ENCODE results near the gene SCN4A.
A peak's percentile ranks its signal among the peaks of the same experiment; 100 is the strongest.
"Not testable (repeated sequence)": the region's sequence is repeated elsewhere in the genome, so short reads cannot be mapped to it uniquely, and the experiment has no call there.

Gene SCN4A

DNA sequence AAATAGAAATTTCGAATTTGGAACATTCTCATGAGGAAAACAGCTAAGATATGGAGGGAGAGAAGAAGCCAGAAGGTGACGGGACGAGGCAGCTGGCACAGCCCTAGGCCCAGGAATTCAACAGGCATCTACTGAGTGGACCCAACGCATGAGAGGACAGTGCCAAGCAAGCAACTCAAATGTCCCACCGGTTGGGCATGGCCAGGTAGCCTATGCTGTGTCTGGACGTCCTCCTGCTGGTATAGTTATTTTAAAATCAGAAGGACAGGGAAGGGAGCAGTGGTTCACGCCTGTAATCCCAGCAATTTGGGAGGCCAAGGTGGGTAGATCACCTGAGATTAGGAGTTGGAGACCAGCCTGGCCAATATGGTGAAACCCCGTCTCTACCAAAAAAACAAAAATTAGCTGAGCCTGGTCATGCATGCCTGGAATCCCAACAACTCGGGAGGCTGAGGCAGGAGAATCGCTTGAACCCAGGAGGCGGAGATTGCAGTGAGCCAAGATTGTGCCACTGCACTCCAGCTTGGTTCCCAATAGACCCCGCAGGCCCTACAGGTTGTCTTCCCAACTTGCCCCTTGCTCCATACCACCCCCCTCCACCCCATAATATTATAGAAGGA, 56.0 kb downstream of the SCN4A start:
- DNase-seq (ENCODE audit: low spot score) = no peak

DNA sequence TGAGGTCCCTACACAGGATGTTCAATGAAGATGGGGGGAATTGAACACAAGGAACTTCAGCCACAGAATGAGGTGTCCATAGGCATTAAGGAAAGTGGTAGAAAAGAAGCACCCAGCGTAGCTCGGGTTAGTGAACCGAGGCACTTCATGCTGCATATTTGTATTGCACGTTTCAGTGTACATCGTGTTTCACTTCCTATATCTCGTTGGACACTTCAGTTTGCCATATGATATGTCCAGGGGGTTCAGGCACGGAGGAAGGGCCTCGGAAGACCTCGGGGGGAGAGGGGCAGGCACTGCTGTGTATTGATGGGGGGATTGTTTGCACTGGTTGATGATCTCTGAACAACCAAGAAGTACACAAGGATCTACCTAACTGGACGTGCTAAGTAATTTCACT, 57.0 kb downstream of the SCN4A start:
- DNase-seq (ENCODE audit: low spot score) = not testable (repeated sequence)

DNA sequence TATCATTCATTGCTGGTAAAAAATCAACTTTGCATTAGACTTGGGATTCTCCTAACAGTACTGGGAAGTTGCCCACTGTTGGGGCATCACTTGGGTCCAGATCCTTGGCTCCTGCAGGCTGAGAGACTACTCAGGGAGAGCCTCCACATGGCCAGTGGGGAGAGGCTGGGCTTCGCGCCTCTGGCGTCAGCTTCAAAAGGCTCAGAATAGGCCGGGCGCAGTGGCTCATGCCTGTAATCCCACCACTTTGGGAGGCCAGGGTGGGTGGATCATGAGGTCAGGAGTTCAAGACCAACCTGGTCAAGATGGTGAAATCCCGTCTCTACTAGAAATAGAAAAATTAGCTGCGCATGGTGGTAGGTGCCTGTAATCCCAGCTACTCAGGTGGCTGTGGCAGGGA, 58.2 kb downstream of the SCN4A start:
- DNase-seq (ENCODE audit: low spot score) = no peak

DNA sequence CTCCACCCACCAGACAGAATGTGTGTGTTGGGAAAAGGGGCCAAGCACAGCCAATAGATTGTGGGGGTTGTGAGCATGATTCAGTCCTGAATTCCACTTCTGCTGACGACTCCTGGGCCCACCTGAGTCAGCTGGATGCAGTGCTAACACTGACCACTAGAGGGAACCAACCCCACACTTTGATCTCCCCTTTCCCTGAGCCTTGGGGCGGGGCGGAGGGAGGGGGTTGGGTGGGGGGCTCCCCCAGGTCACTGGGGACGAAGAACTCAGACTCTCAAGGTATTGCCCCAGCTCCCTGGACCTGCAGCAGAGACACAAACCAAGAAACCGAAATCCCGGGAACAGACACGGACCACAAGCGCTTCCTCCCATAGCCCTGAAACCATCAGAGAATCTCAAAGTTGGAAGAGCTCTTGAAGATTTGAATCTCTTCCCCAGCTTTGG, 61.0 kb downstream of the SCN4A start:
- DNase-seq (ENCODE audit: low spot score) = peak; percentile 56

DNA sequence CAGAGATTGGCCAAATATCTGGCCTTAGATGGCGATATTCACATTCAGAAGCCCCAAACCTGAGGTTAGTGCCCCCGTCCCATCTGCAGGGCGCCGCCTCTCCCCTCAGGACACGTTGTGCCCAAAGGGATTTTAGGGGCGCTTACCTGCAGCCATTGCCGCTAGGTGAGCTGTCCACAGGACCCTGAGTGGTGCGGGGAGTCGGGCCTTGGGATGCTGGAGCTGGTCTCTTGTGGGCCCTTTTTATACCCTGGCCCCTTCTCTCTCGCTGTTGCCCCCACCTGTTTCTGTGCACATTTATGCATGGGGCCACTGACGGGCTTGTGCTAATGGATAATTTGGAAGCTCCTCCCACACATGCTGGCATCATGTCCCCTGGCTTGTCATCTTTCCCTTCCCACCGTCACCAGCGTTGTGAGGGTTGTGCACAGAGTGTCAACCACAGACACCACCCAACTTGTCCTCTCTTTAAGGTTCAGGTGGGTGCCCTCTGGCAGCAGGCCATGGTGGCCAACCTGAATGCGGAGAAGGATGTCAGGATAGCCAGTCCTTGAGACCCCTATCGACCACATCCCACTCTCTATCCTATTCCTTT, 61.6 kb downstream of the SCN4A start, which contains the start of gene CSHL1:
Gene CSHL1 (minus strand): TSS at position 218 of the 595 bp plus-strand sequence. CDS start 62 bp downstream, at position 156.
- DNase-seq (ENCODE audit: low spot score) = no peak

DNA sequence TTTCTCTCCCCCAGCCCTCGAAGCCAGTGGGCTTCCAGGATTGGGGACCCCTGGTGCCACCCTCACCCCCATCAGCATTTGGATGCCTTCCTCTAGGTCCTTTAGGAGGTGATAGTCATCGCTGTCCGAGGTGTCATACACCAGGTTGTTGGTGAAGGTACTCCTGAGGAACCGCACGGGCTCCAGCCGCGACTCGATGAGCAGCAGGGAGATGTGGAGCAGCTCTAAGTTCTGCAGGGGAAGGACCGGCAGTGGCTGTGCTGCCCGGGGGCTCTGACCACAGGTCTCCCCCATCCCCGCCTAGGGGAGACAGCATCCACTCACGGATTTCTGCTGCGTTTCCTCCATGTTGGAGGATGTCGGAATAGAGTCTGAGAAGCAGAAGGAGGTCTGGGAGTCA, 62.6 kb downstream of the SCN4A start:
- no peak for DNase-seq (ENCODE audit: low spot score)

DNA sequence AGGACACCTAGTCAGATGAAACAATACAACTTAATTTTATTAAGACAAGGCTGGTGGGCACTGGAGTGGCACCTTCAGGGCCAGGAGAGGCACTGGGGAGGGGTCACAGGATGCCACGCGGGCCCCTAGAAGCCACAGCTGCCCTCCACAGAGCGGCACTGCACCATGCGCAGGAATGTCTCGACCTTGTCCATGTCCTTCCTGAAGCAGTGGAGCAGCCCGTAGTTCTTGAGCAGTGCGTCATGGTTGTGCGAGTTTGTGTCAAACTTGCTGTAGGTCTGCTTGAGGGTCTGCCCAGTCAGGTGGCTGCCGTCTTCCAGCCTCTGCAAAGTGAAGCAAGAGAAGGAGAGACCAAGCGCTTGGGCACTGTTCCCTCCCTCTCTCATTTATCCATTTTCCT, 63.1 kb downstream of the SCN4A start:
- DNase-seq (ENCODE audit: low spot score) = not testable (repeated sequence)

DNA sequence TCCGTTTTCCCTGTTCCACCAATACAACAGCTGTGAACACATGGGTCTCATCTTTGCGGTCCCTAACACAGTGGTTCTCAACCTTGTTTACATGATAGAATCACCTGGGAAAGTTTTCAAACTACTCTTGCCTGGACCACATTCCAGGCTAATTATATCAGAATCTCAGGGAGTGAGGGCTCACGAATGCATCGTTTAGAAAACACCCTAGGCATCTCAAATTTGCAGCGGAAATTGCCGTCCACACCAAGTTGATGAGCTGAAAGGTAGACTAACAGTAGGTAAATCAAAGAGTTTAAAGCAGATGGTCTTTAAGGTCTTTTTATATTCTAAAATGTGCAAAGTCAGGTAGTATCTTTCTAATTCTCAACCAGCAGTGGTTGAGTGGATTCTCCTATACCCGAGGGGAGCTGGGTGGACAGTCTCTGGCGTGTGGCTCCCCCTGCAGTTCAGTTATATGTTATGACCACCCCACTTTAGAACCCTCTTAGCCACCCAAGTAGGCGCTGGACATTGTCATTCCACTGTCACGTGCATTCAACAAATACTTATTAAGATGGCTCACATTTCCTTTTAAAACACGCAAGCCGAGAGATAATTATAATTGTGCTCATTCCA, 65.4 kb downstream of the SCN4A start:
- not testable (repeated sequence) for DNase-seq (ENCODE audit: low spot score)

DNA sequence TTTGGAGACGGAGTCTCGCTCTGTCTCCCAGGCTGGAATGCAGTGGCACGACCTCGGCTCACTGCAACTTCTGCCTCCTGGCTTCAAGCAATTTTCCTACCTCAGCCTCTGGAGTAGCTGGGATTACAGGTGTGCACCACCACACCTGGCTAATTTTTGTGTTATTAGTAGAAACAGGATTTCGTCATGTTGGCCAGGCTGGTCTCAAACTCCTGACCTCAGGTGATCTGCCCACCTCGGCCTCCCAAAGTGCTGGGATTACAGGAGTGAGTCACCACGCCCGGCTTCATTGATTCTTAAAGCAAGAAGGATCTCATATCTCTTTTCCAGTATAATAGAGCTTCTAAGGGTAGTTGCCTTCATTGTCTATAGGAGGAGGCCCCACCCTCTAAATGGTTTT, 67.9 kb downstream of the SCN4A start:
- DNase-seq (ENCODE audit: low spot score) = not testable (repeated sequence)

DNA sequence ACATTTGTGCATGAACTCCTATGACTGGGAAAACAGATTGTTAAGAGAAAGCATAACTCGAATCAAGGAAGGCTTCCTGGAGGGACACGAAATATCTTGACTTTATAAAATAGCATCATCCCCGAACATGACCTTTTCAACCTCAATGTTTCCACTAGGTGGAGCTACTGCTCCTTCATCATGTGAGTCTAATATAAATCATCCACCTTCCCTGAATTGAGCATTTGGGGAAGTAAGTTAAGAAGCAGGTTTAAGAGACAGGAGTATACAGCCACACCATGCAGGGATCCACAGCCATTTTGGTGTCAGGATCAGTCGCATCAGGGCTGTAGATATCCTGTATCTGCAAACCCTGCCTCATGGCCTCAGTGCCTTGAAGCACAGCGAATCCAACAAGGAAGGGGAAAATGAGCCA, 68.9 kb downstream of the SCN4A start:
- not testable (repeated sequence) for DNase-seq (ENCODE audit: low spot score)

DNA sequence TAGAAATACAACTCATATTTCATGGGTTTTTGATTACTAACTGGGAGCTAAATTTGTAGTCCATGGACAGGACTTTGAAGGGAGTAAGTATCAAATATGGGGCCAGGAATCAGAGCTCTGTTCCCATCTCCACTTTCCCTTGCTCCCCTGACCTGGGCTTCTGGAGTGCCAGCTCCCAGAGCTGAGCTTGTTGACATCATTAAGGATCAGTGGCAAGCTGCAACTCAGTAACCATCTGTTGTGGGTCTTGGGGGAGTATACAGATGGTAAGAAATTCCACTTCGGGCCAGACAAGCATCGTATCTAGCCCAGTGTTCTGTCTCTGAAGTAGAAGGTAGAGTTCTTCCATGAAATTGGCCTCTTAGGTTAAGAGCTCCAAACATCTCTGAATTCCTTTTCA, 70.7 kb downstream of the SCN4A start:
- not testable (repeated sequence) for DNase-seq (ENCODE audit: low spot score)

DNA sequence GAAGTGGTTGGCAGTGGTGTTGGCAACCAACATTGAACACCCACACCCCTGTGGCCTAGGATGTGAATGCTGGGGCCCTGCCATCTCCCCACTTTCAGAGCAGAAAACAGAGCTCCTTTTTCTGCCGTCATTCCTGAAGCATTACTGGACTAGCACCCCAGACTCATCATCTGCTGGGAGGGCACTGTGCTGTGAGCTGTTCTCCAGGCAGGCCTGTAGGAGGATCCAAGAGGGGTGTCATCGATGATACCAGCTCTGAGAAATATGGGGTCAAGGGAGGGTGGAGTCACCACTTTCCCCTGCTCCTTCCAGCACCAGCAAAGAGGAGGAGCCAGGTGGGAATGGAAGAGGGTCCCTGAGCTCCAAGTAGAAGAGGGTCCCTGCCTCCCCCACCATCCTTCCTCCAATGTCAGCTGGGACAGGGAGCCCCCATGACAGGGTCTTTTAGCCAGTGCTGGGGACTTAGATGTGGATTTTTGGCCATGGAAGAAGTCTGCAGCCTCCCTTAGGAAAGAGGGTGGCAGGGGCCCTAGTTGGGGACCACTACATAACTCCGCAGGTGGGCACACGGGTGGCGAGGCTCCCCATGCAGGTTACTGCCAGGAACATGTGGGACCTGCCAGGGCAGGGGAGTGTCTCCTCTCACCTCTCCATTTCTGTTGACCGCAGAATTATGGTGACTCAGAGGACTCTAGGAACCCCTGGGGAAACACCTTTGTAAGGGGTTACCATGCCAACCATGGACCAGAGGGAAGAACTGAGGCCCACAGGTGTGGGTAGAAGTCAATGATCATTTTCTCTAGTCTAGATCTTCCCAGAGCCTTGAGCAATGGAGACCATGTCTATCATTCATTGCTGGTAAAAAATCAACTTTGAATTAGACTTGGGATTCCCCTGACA, 73.6 kb downstream of the SCN4A start:
- DNase-seq (ENCODE audit: low spot score) = not testable (repeated sequence)

DNA sequence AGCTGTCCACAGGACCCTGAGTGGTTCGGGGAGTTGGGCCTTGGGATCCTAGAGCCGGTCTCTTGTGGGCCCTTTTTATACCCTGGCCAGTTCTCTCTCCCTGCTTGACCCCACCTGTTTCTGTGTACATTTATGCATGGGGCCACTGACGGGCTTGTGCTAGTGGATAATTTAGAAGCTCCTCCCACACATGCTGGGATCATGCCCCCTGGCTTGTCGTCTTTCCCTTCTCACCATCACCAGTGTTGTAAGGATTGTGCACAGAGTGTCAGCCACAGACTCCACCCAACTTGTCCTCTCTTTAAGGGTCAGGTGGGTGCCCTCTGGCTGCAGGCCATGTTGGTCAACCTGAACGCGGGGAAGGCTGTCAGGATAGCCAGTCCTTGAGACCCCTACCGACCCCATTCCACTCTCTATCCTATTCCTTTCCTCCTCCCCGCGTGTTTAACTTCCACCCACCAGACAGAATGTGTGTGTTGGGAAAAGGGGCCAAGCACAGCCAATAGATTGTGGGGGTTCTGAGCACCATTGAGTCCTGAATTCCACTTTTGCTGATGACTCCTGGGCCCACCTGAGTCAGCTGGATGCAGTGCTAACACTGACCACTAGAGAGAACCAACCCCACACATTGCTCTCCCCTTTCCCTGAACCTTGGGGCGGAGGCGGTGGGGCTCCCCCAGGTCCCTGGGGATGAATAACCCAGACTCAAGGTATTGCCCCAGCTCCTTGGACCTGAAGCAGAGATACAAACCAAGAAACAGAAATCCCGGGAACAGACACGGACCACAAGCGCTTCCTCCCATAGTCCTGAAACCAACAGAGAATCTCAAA, 76.0 kb downstream of the SCN4A start, which contains the start of gene CSH1:
Gene CSH1 (minus strand): TSS at position 51 of the 831 bp plus-strand sequence. CDS start 63 bp downstream, outside the sequence.
- not testable (repeated sequence) for DNase-seq (ENCODE audit: low spot score)

DNA sequence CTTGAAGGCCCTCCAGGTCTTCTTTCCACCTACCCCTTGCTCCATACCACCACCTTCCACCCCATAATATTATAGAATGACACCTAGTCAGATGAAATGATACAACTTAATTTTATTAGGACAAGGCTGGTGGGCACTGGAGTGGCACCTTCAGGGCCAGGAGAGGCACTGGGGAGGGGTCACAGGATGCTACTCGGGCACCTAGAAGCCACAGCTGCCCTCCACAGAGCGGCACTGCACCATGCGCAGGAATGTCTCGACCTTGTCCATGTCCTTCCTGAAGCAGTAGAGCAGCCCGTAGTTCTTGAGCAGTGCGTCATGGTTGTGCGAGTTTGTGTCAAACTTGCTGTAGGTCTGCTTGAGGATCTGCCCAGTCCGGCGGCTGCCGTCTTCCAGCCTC, 77.9 kb downstream of the SCN4A start:
- not testable (repeated sequence) for DNase-seq (ENCODE audit: low spot score)

DNA sequence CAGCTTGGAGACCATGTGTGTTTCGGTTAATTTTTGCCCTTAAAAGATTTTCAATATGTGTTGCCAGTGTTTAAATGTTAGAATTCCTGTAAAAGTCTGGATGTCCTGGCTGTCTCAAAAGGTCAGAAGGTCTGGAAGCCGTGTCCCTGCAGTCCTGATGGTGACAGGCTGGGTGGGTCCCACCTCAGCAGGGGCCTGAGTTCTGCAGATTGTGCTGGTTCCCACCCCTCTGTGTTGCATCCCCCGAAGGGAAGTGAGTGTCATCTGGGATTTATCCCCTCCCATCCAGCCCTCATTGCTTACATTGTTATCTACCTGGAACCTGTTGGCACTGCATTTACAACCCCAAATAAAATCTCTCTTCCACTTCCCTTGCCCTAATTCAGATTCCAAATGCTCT, 78.7 kb downstream of the SCN4A start:
- not testable (repeated sequence) for DNase-seq (ENCODE audit: low spot score)

DNA sequence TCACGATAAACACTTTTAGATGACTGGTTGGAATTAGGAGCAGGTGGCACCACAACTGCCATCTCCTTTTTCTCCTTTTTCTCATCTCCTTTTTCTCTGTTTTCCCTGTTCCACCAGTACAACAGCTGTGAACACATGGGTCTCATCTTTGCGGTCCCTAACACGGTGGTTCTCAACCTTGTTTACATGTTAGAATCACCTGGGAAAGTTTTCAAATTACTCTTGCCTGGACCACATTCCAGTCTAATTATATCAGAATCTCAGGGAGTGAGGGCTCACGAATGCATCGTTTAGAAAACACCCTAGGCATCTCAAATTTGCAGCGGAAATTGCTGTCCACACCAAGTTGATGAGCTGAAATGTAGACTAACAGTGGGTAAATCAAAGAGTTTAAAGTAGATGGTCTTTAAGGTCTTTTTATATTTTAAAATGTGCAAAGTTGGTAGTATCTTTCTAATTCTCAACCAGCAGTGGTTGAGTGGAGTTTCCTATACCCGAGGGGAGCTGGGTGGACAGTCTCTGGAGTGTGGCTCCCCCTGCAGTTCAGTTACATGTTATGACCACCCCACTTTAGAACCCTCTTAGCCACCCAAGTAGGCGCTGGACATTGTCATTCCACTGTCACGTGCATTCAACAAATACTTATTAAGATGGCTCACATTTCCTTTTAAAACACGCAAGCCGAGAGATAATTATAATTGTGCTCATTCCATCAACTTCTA, 80.2 kb downstream of the SCN4A start:
- DNase-seq (ENCODE audit: low spot score) = not testable (repeated sequence)

DNA sequence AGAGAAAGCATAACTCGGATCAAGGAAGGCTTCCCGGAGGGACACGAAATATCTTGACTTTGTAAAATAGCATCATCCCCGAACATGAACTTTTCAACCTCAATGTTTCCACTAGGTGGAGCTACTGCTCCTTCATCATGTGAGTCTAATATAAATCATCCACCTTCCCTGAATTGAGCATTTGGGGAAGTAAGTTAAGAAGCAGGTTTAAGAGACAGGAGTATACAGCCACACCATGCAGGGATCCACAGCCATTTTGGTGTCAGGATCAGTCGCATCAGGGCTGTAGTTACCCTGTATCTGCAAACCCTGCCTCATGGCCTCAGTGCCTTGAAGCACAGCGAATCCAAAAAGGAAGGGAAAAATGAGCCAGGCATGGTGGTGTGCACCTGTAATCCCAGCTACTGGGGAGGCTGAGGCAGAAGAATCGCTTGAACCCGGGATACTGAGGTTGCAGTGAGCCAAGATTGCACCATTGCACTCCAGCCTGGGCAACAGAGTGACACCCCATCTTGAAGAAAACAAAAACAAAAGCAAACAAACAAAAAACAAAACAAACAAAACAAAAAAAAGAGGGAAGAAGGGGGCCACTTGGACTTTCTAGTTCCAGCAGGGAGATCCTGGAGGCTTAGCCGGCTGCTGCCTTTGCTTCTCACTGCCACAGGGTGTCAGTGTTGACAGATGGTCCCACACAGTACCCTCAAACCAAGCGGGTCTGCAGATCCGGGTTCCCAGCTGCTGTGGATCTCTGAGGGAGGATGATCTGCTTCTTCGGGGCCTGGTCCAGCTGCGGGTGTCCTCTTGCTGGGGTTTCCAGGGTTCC, 83.5 kb downstream of the SCN4A start:
- DNase-seq (ENCODE audit: low spot score) = not testable (repeated sequence)
